K562 (cell line): Measurements from ENCODE around the gene ORAI3. TPM values are rescaled to one million over a fixed set of nuclear protein-coding genes. Genes with fewer than 3 reads are reported as not detected.

ENCODE experiments used
- ARNT ChIP-seq, 2 experiments: fragments of 450-650 bp; IDR thresholded peaks; 2 replicates each; pipeline ENCODE4 v1.6.1; 2016; ENCODE audit warnings: mild to moderate bottlenecking in 1 of 2
- CREB5 ChIP-seq: fragments of 250-450 bp; sonication (Bioruptor Pico); IDR thresholded peaks from 2 replicates; pipeline ENCODE4 v1.5.0; 2020; ENCODE audit warnings: mild to moderate bottlenecking
- DDX20 ChIP-seq: fragments of 450-650 bp; IDR thresholded peaks from 2 replicates; pipeline ENCODE4 v1.6.1; 2016; ENCODE audit warnings: missing genetic modification characterization, low read depth, mild to moderate bottlenecking, missing compliant biosample characterization, moderate library complexity
- IRF2 ChIP-seq: sonication (generic); formaldehyde crosslinking; IDR thresholded peaks from 2 replicates; pipeline ENCODE4 v1.8.1; 2022; ENCODE audit warnings: mild to moderate bottlenecking, missing genetic modification reagents
- MCM5 ChIP-seq: fragments of 450-650 bp; IDR thresholded peaks from 2 replicates; pipeline ENCODE4 v1.6.1; 2016; ENCODE audit warnings: low read depth
- MLX ChIP-seq, 2 experiments: fragments of 450-650 bp in 1 of 2; sonication (generic) in 1 of 2; formaldehyde crosslinking; conservative IDR thresholded peaks; 2 replicates each; pipeline versions ENCODE4 v1.4.0 to v1.8.1; 2020 to 2022; ENCODE audit warnings: mild to moderate bottlenecking in 1 of 2, missing genetic modification reagents in 1 of 2
- NCOA4 ChIP-seq: fragments of 450-650 bp; IDR thresholded peaks from 2 replicates; pipeline ENCODE4 v1.6.1; 2018; ENCODE audit warnings: mild to moderate bottlenecking; ENCODE audit not compliant: partially characterized antibody
- NRF1 ChIP-seq, 2 experiments: fragments of 450-650 bp; IDR thresholded peaks in 1 of 2; conservative IDR thresholded peaks in 1 of 2; 2 replicates each; pipeline ENCODE4 v1.6.1; 2014; ENCODE audit warnings: mild to moderate bottlenecking in 2 of 2
- RBM15 ChIP-seq: fragments of 200-400 bp; formaldehyde crosslinking; IDR thresholded peaks from 2 replicates; pipeline ENCODE4 v1.6.1; 2018; ENCODE audit warnings: mild to moderate bottlenecking, low read length, moderate library complexity; ENCODE audit not compliant: insufficient read depth
- RBM25 ChIP-seq: fragments of 200-400 bp; formaldehyde crosslinking; IDR thresholded peaks from 2 replicates; pipeline ENCODE4 v1.6.1; 2018; ENCODE audit warnings: low read length, low read depth, moderate library complexity; ENCODE audit not compliant: severe bottlenecking
- SOX6 ChIP-seq: fragments of 450-650 bp; IDR thresholded peaks from 2 replicates; pipeline ENCODE4 v1.6.1; 2014; ENCODE audit warnings: mild to moderate bottlenecking
- STAT5A ChIP-seq: IDR thresholded peaks from 2 replicates; pipeline ENCODE4 v1.6.1; 2012; ENCODE audit warnings: low read length, inconsistent platforms, borderline replicate concordance
- TSHZ1 ChIP-seq: fragments of 250-450 bp; sonication (Bioruptor Pico); IDR thresholded peaks from 2 replicates; pipeline ENCODE4 v1.4.0; 2020; ENCODE audit warnings: mild to moderate bottlenecking, moderate library complexity
- ZBTB12 ChIP-seq: fragments of 250-450 bp; sonication (Bioruptor Pico); IDR thresholded peaks from 2 replicates; pipeline ENCODE4 v1.4.0; 2020
- ZEB2 ChIP-seq: fragments of 450-650 bp; IDR thresholded peaks from 2 replicates; pipeline ENCODE4 v1.6.1; 2016
- ZNF140 ChIP-seq: fragments of 250-450 bp; sonication (Bioruptor Pico); IDR thresholded peaks from 2 replicates; pipeline ENCODE4 v1.8.0; 2021; ENCODE audit warnings: moderate library complexity, mild to moderate bottlenecking, inconsistent platforms
- ZNF354B ChIP-seq: fragments of 250-450 bp; sonication (Bioruptor Pico); IDR thresholded peaks from 2 replicates; pipeline ENCODE4 v1.4.0; 2020
- ZNF586 ChIP-seq: fragments of 450-650 bp; formaldehyde crosslinking; conservative IDR thresholded peaks from 2 replicates; pipeline ENCODE4 v1.4.0; 2020; ENCODE audit warnings: mild to moderate bottlenecking, moderate library complexity
- ZNF644 ChIP-seq: fragments of 200-800 bp; sonication (Bioruptor generic); IDR thresholded peaks from 2 replicates; pipeline ENCODE4 v1.6.1; 2016; ENCODE audit warnings: low read depth, missing genetic modification characterization, missing compliant biosample characterization
- polyA plus RNA-seq, 8 experiments: library from polyadenylated mRNA; depleted of rRNA in 4 of 8; stranded (reverse) in 5 of 8; unstranded in 3 of 8; fragments of >200 nt; fragmentation: Nextera tagmentation in 2 of 8; fragmentation: Illumina TruSeq in 1 of 8; extraction: Ambion mirVana in 2 of 8; extraction: Trizol in 1 of 8; gene quantifications; 2 replicates each; pipeline versions ENCODE4 v1.2.1 to v1.2.3, GENCODE V29; 2011 to 2014; ENCODE audit warnings: inconsistent platforms in 1 of 8, missing spikeins in 1 of 8
- total RNA-seq, 7 experiments: library from RNA; depleted of rRNA in 6 of 7; stranded (reverse); fragments of >200 nt in 6 of 7; fragmentation: Illumina TruSeq in 2 of 7; extraction: Trizol in 2 of 7; gene quantifications; 2 replicates each; pipeline versions ENCODE4 v1.2.1 to v1.2.3, GENCODE V29; 2011 to 2021; ENCODE audit warnings: low replicate concordance in 1 of 7

Gene ORAI3
- total and polyA plus RNA-seq, 9 of the 15 experiments (the other 6 are each of a cell fraction or from before 2014, with no cell fraction given), result 4.9 to 23.3 (median 14.1) TPM

- TF ChIP-seq ZBTB12 (CRISPR knock-in tag) (no peak), ZNF644 (tag) (0 out of 2 replicates have a peak, but pooled peaks have one; percentile 58), ZEB2 (peak; percentile 97), ZNF140 (CRISPR knock-in tag) (no peak), SOX6 (peak; percentile 77; the same call in 1 of the 2 replicates), ZNF586 (CRISPR knock-in tag) (no peak), STAT5A (no peak), RBM15 (no peak), ARNT (IDR thresholded peaks at IDR 0.05) (0 out of 4 replicates have a peak, but pooled peaks of 1 of the 2 experiments have one; percentile 55), NCOA4 (no peak), NRF1 (conservative IDR thresholded peaks at IDR 0.05 in 1 of 2, IDR thresholded peaks at IDR 0.05 in 1 of 2) (peak; percentile 65 to 67; a peak in 3 of 4 replicates), TSHZ1 (no peak), MCM5 (no peak), DDX20 (tag) (no peak), RBM25 (no peak), CREB5 (CRISPR knock-in tag) (0 out of 2 replicates have a peak, but pooled peaks have one; percentile 43), MLX (CRISPR knock-in tag; conservative IDR thresholded peaks at IDR 0.05) (no peak), IRF2 (CRISPR knock-in tag) (no peak), ZNF354B (CRISPR knock-in tag) (no peak)
Measured at GRCh38 chr16:30949650-30950515, 1.0 kb downstream of the ORAI3 start (continued).
